Activated CD4-positive, alpha-beta memory T cell treated with anti-CD3 and anti-CD28 coated beads for 36 hours (primary cell): ENCODE measurements around the gene GABRA6. TPM values are rescaled to one million over a fixed set of nuclear protein-coding genes. Genes with fewer than 3 reads are reported as not detected.
"Not testable (repeated sequence)": the region's sequence is repeated elsewhere in the genome, so short reads cannot be mapped to it uniquely, and the experiment has no call there.

Source experiments
- CTCF ChIA-PET: fragments of 350-600 bp; sonication (Branson Sonifier 250); formaldehyde crosslinking; loops from one replicate; lab custom pipeline; 2021; ENCODE audit warnings: antibody characterized with exemption, inconsistent platforms; lab: Charles Lee
- POLR2A ChIA-PET: fragments of 350-600 bp; sonication (Branson Sonifier 250); formaldehyde crosslinking; loops from one replicate; lab custom pipeline; 2021; ENCODE audit warnings: antibody characterized with exemption; lab: Charles Lee
- DNase-seq: peaks from one replicate; pipeline ENCODE4 v3.0.0-alpha.2; 2020
- H3K27ac Mint-ChIP-seq: one replicate; pipeline ENCODE4 v1.8.0; 2021; ENCODE audit warnings: mixed read lengths
- H3K27me3 Mint-ChIP-seq: one replicate; pipeline ENCODE4 v1.8.0; 2021; ENCODE audit warnings: mixed read lengths
- H3K36me3 Mint-ChIP-seq: one replicate; pipeline ENCODE4 v1.8.0; 2021; ENCODE audit warnings: mixed read lengths
- H3K4me1 Mint-ChIP-seq: one replicate; pipeline ENCODE4 v1.8.0; 2021; ENCODE audit warnings: low read depth, mixed read lengths
- H3K4me3 Mint-ChIP-seq: one replicate; pipeline ENCODE4 v1.8.0; 2021; ENCODE audit warnings: mild to moderate bottlenecking, mixed read lengths
- H3K9me3 Mint-ChIP-seq: one replicate; pipeline ENCODE4 v1.8.0; 2021; ENCODE audit warnings: mixed read lengths
- intact Hi-C: fragments of 100-400 bp; cut with micrococcal nuclease; formaldehyde crosslinking; loops from one replicate; pipeline ENCODE4 v1.15.1; 2023
- total RNA-seq, 2 experiments: library from RNA; stranded (reverse); gene quantifications; one replicate each; pipeline ENCODE4 v1.2.3, GENCODE V29; 2021

Gene GABRA6
- total RNA-seq, result not detected

- H3K36me3 Mint-ChIP-seq, result no peaks in the 10 kb centered on the region
- no peak for DNase-seq
- no peaks in the 10 kb centered on the region for H3K4me1 Mint-ChIP-seq
- peaks cover 8% of the 10 kb centered on the region for H3K9me3 Mint-ChIP-seq
- no peak within 1 kb of the TSS for H3K4me3 Mint-ChIP-seq
- intact Hi-C loops, result no loop called here
- H3K27me3 Mint-ChIP-seq, result no peaks in the 10 kb centered on the region
- H3K27ac Mint-ChIP-seq, result no peak within 1 kb of the TSS
- ChIA-PET CTCF (no interaction called here), POLR2A (no interaction called here)
Measured at GRCh38 chr5:161685461-161685860, at the start of gene GABRA6. Gene GABRA6, plus strand, starts transcription at chr5:161685721. Its CDS starts 269 bp downstream, at chr5:161685990.

- Mint-ChIP-seq H3K4me1 (no peaks in the 10 kb centered on the region), H3K9me3 (no peaks in the 10 kb centered on the region), H3K4me3 (no peak overlapping the region), H3K27me3 (no peaks in the 10 kb centered on the region), H3K27ac (no peak overlapping the region), H3K36me3 (no peaks in the 10 kb centered on the region)
- CTCF ChIA-PET, result no interaction called here
- no peak for DNase-seq
- POLR2A ChIA-PET, result no interaction called here
- intact Hi-C loops, result no loop called here
Measured at GRCh38 chr5:161637591-161637990, 47.9 kb upstream of the GABRA6 start.

DNA sequence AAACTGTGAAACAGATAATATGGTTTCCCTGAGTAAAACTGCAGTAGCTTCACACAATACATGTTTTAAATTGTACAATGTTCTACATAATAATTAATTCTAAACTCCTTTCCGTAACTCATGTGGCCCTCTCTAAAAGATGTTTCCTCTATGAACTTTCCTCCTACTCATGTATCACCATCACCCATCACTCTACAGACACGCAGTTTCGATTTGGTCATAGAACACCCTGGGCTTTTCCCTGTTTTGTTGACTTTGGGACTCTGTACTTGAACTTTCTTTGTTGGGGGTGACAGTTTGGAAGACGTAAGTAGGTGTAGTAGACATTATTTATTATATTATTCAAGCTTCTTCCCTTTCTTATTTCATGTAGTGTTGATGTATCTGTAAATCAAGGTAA is 44.1 kb upstream of the GABRA6 start:
- ChIA-PET POLR2A (no interaction called here), CTCF (no interaction called here)
- no peaks in the 10 kb centered on the region for H3K36me3 Mint-ChIP-seq
- H3K27me3 Mint-ChIP-seq, result no peaks in the 10 kb centered on the region
- intact Hi-C loops, result no loop called here
- DNase-seq, result no peak
- H3K27ac Mint-ChIP-seq, result no peak overlapping the region
- no peak overlapping the region for H3K4me3 Mint-ChIP-seq
- H3K9me3 Mint-ChIP-seq, result peaks cover 2% of the 10 kb centered on the region
- H3K4me1 Mint-ChIP-seq, result no peaks in the 10 kb centered on the region

GRCh38 chr5:161645264-161645663 is 40.3 kb upstream of the GABRA6 start:
- no peaks in the 10 kb centered on the region for H3K27me3 Mint-ChIP-seq
- H3K36me3 Mint-ChIP-seq, result no peaks in the 10 kb centered on the region
- H3K4me3 Mint-ChIP-seq, result no peak overlapping the region
- DNase-seq, result no peak
- ChIA-PET CTCF (no interaction called here), POLR2A (no interaction called here)
- no peaks in the 10 kb centered on the region for H3K4me1 Mint-ChIP-seq
- no peak overlapping the region for H3K27ac Mint-ChIP-seq
- peaks cover 7% of the 10 kb centered on the region for H3K9me3 Mint-ChIP-seq
- intact Hi-C loops, result no loop called here

GRCh38 chr5:161651926-161652325 is 33.6 kb upstream of the GABRA6 start:
- H3K27me3 Mint-ChIP-seq, H3K27ac Mint-ChIP-seq, CTCF ChIA-PET, H3K4me3 Mint-ChIP-seq, H3K4me1 Mint-ChIP-seq, DNase-seq, intact Hi-C loops, H3K36me3 Mint-ChIP-seq, POLR2A ChIA-PET: not testable (repeated sequence)
- peaks cover 17% of the 10 kb centered on the region for H3K9me3 Mint-ChIP-seq

DNA sequence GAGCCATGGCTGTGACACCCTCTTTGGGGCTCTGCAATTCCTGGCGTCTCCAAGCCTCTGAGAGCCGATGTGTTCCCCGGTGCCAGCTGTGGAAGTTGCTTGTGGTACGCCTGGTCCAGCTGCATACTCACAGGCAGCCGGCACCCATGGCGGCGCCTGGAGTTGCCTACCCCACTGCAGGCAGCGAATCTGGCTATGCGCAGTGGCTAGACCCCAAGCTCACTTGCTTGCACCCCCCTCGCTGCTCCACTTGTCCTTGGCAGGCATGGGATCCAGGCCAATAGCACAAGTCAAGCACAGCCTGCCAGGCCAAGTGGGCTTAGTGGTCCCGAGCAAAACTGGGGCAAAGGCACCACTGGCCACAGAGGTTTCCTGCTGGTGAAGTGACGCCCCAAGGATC is 24.7 kb upstream of the GABRA6 start:
- Mint-ChIP-seq H3K27ac (no peak overlapping the region), H3K4me3 (no peak overlapping the region), H3K36me3 (no peaks in the 10 kb centered on the region), H3K4me1 (no peaks in the 10 kb centered on the region), H3K27me3 (no peaks in the 10 kb centered on the region), H3K9me3 (no peaks in the 10 kb centered on the region)
- CTCF ChIA-PET, result no interaction called here
- intact Hi-C loops, result no loop called here
- POLR2A ChIA-PET, result no interaction called here
- DNase-seq, result no peak

DNA sequence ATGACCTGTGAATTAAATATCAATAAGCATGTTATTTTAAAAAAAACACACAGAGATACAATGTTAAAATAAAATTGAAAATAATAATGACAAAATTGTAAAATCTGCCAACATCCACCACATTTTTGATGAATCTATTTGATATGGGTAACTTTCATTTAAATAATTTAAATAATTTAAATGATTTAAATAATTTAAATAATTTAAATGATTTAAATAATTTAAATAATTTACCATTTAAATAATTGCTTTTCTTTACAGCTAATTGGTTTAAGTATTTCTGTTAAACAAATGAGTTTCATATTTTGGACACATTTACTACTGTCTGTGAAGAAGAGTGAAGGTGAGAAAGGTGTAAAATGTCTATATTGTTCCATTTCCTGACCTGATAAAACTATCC is 22.1 kb upstream of the GABRA6 start:
- Mint-ChIP-seq H3K27ac (no peak overlapping the region), H3K9me3 (peaks cover 2% of the 10 kb centered on the region), H3K27me3 (no peaks in the 10 kb centered on the region), H3K4me3 (no peak overlapping the region), H3K4me1 (no peaks in the 10 kb centered on the region), H3K36me3 (no peaks in the 10 kb centered on the region)
- POLR2A ChIA-PET, result interaction anchor here (0.7 kb wide), 1 partner anchor 630 kb away, joined by 3 read pairs; no protein-coding TSS in a partner anchor
- intact Hi-C loops, result no loop called here
- no peak for DNase-seq
- CTCF ChIA-PET, result interaction anchor here (0.6 kb wide), 1 partner anchor 41 kb away, joined by 3 read pairs; no protein-coding TSS in a partner anchor

GRCh38 chr5:161676103-161676502 is 9.4 kb upstream of the GABRA6 start:
- ChIA-PET CTCF (no interaction called here), POLR2A (no interaction called here)
- Mint-ChIP-seq H3K4me1 (no peaks in the 10 kb centered on the region), H3K4me3 (no peak overlapping the region), H3K9me3 (no peaks in the 10 kb centered on the region), H3K27ac (no peak overlapping the region), H3K36me3 (no peaks in the 10 kb centered on the region), H3K27me3 (no peaks in the 10 kb centered on the region)
- DNase-seq, result no peak
- intact Hi-C loops, result no loop called here

DNA sequence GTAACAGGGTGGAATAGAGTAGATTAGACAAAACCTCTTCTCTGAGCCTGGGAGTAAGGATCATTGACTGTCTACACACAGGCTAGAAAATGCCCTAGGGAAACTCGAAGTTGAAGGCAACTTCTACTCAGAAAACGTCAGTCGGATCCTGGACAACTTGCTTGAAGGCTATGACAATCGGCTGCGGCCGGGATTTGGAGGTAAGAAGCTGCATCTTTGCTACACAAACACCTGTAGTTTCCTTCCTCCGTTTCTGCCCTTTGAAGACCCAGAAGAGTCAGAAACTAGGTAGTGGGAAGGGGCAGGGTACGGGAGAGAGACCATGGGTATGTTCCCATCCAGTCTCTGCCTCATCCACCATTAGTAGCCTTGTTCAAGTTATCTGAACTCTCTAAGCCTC is 628 bp downstream of the GABRA6 start:
- no peak overlapping the region for H3K4me3 Mint-ChIP-seq
- ChIA-PET POLR2A (no interaction called here), CTCF (no interaction called here)
- peaks cover 8% of the 10 kb centered on the region for H3K9me3 Mint-ChIP-seq
- H3K36me3 Mint-ChIP-seq, result no peaks in the 10 kb centered on the region
- H3K4me1 Mint-ChIP-seq, result no peaks in the 10 kb centered on the region
- H3K27me3 Mint-ChIP-seq, result no peaks in the 10 kb centered on the region
- no peak for DNase-seq
- intact Hi-C loops, result no loop called here
- H3K27ac Mint-ChIP-seq, result no peak overlapping the region

DNA sequence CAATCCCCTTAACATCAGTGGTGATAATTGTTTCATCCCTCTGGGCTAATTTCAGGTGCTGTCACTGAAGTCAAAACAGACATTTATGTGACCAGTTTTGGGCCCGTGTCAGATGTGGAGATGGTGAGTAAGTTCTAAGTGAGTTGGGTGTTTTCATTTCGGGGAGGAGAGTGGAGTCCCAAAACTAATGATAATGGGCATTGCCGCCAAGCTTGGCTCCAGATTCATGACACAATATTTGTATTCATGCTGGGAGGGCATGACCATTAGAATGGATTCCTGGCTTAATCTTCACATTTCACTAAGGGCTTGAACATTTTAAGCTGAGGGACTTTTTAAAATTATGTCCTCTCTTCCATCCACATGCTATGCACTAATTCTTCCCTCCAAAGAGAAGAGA is 1.4 kb downstream of the GABRA6 start:
- CTCF ChIA-PET, result no interaction called here

GRCh38 chr5:161687316-161687715 is 1.8 kb downstream of the GABRA6 start:
- ChIA-PET CTCF (no interaction called here), POLR2A (no interaction called here)
- Mint-ChIP-seq H3K4me3 (no peak overlapping the region), H3K27me3 (no peaks in the 10 kb centered on the region), H3K36me3 (no peaks in the 10 kb centered on the region), H3K4me1 (no peaks in the 10 kb centered on the region), H3K9me3 (peaks cover 10% of the 10 kb centered on the region), H3K27ac (no peak overlapping the region)
- no peak for DNase-seq
- intact Hi-C loops, result no loop called here

More for the DNA sequence above, 1.4 kb downstream of the GABRA6 start:
- Mint-ChIP-seq H3K4me1 (no peaks in the 10 kb centered on the region), H3K27me3 (no peaks in the 10 kb centered on the region), H3K4me3 (no peak overlapping the region), H3K9me3 (peaks cover 8% of the 10 kb centered on the region), H3K27ac (no peak overlapping the region), H3K36me3 (no peaks in the 10 kb centered on the region)
- DNase-seq, result no peak
- POLR2A ChIA-PET, result no interaction called here
- intact Hi-C loops, result no loop called here

DNA sequence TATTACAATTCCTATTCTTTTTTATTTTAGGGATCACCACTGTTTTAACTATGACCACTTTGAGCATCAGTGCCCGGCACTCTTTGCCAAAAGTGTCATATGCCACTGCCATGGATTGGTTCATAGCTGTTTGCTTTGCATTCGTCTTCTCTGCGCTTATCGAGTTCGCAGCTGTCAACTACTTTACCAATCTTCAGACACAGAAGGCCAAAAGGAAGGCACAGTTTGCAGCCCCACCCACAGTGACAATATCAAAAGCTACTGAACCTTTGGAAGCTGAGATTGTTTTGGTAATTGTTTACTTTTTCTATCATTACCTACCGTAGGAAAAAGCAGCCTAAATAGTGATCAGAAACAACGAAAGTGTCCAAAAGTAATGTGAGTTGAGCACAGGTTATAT is 6.4 kb downstream of the GABRA6 start:
- no peak for DNase-seq
- CTCF ChIA-PET, result no interaction called here
- intact Hi-C loops, result no loop called here
- Mint-ChIP-seq H3K4me3 (no peak overlapping the region), H3K27me3 (no peaks in the 10 kb centered on the region), H3K27ac (no peak overlapping the region), H3K9me3 (peaks cover 2% of the 10 kb centered on the region), H3K36me3 (no peaks in the 10 kb centered on the region), H3K4me1 (no peaks in the 10 kb centered on the region)
- POLR2A ChIA-PET, result no interaction called here

- ChIA-PET POLR2A (no interaction called here), CTCF (no interaction called here)
- peaks cover 2% of the 10 kb centered on the region for H3K9me3 Mint-ChIP-seq
- no peaks in the 10 kb centered on the region for H3K36me3 Mint-ChIP-seq
- no peak overlapping the region for H3K27ac Mint-ChIP-seq
- H3K27me3 Mint-ChIP-seq, result no peaks in the 10 kb centered on the region
- intact Hi-C loops, result no loop called here
- no peak overlapping the region for H3K4me3 Mint-ChIP-seq
- H3K4me1 Mint-ChIP-seq, result no peaks in the 10 kb centered on the region
- no peak for DNase-seq
Measured at GRCh38 chr5:161697001-161697400, 11.5 kb downstream of the GABRA6 start.
